Activated T-helper 17 cell treated with anti-CD3 and anti-CD28 coated beads, Interleukin-2, amount 50 U/mL, for 72 hours (primary cell): ENCODE data around the gene RAB6A. TPM values are rescaled to one million over a fixed set of nuclear protein-coding genes. Genes with fewer than 3 reads are reported as not detected.
A peak's percentile ranks its signal among the peaks of the same experiment; 100 is the strongest.
"Not testable (repeated sequence)": the region's sequence is repeated elsewhere in the genome, so short reads cannot be mapped to it uniquely, and the experiment has no call there.

Experiments
- ATAC-seq: fragments of 150-1000 bp; cut with Tn5 transposase; replicated peaks from 2 replicates; pipeline ENCODE4 v1.10.0; 2021; ENCODE audit warnings: mild to moderate bottlenecking, moderate library complexity
- H3K27ac Mint-ChIP-seq: one replicate; pipeline ENCODE4 v1.8.0; 2022; ENCODE audit warnings: mixed read lengths
- H3K27me3 Mint-ChIP-seq: one replicate; pipeline ENCODE4 v1.8.0; 2022; ENCODE audit warnings: mixed read lengths
- H3K36me3 Mint-ChIP-seq: one replicate; pipeline ENCODE4 v1.8.0; 2022; ENCODE audit warnings: low read depth, mild to moderate bottlenecking, mixed read lengths
- H3K4me1 Mint-ChIP-seq: one replicate; pipeline ENCODE4 v1.8.0; 2022; ENCODE audit warnings: mixed read lengths
- H3K4me3 Mint-ChIP-seq: one replicate; pipeline ENCODE4 v1.8.0; 2022; ENCODE audit warnings: mild to moderate bottlenecking, mixed read lengths
- H3K9me3 Mint-ChIP-seq: one replicate; pipeline ENCODE4 v1.8.0; 2022; ENCODE audit warnings: mixed read lengths
- total RNA-seq, 2 donors: library from RNA; stranded (reverse); gene quantifications; one replicate each; pipeline ENCODE4 v1.2.3, GENCODE V29; 2022

RAB6A gene
- total RNA-seq, 2 donors from 2014 or later: 78.6 to 113 TPM

DNA sequence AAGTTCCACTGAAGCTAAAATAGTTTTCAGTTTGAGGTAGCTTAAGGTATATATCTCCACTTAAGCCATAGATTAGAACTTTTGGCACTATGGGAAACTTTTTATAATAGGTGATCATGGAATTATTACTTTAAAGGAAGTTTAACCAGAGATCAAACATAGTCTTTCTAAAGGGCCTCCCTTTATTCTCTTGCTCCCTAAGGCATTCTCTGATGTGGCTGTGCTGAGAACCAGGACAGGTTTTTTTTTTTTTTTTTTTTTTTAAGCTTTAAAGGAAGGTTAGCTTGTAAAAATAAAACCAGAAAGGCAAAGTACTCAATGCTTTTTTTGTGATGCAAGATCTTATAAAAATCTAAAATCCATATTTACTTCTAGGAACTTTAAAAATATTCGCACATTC is 23.9 kb upstream of the RAB6A start:
- H3K9me3 Mint-ChIP-seq: no peaks in the 10 kb centered on the region
- H3K27ac Mint-ChIP-seq: no peak overlapping the region
- H3K36me3 Mint-ChIP-seq: peaks cover 8% of the 10 kb centered on the region
- no peak overlapping the region for H3K4me3 Mint-ChIP-seq
- H3K27me3 Mint-ChIP-seq: no peaks in the 10 kb centered on the region
- no peak for ATAC-seq
- H3K4me1 Mint-ChIP-seq: peaks cover 4% of the 10 kb centered on the region

DNA sequence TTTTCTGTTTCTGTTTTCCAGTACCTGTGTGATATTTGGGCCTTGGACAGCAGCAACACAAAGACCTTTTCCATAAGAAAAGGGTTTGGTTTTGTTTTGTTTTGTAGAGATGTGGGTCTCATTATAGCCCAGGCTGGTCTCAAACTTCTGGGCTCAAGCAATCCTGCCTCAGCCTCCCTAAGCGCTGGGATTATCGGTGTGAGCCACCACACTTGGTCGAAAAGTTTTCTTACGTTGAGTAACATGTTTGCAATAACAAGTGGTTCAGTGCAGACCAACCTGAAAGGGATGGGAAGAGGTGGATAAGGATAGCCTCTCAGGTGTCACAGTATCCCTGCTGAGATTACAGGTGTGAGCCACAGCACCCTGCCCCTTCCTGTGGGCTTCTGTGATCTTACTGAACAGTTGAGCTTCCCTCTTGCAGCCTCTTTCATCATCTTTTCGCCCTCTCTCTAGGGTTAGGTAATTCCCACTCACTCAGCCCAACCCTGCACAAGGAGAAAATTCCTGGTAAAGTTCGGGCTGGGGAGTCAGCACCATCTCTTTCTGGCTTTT is 23.3 kb upstream of the RAB6A start:
- Mint-ChIP-seq H3K9me3 (no peaks in the 10 kb centered on the region), H3K27ac (no peak overlapping the region), H3K27me3 (no peaks in the 10 kb centered on the region), H3K36me3 (peaks cover 8% of the 10 kb centered on the region), H3K4me1 (peaks cover under 1% of the 10 kb centered on the region), H3K4me3 (no peak overlapping the region)
- no peak for ATAC-seq

DNA sequence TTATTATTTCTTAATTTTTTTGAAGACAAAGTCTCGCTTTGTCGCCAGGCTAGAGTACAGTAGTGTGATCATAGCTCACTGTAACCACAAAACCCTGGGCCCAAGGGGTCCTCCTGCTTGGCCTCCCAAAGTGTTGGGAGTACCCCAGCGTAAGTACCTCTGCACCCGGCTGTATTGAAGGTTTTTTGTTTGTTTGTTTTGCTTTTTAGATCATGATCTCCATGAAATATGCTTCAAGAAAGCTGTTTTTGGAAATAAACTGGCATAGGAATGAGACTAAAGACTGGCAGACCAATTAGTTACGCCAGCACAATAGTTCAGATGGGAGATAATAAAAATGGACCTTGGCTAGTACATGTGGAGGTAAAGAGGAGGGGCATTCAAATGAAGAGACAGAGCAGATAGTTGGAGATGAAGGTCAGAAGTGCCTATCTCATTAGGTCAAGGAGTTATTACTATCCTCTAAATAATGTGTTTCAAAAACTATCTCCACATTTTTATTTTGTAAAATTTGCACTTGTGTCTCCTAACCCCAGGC is 22.7 kb upstream of the RAB6A start:
- no peaks in the 10 kb centered on the region for H3K9me3 Mint-ChIP-seq
- no peak overlapping the region for H3K27ac Mint-ChIP-seq
- no peaks in the 10 kb centered on the region for H3K27me3 Mint-ChIP-seq
- ATAC-seq: no peak
- no peaks in the 10 kb centered on the region for H3K4me1 Mint-ChIP-seq
- peaks cover 8% of the 10 kb centered on the region for H3K36me3 Mint-ChIP-seq
- no peak overlapping the region for H3K4me3 Mint-ChIP-seq

DNA sequence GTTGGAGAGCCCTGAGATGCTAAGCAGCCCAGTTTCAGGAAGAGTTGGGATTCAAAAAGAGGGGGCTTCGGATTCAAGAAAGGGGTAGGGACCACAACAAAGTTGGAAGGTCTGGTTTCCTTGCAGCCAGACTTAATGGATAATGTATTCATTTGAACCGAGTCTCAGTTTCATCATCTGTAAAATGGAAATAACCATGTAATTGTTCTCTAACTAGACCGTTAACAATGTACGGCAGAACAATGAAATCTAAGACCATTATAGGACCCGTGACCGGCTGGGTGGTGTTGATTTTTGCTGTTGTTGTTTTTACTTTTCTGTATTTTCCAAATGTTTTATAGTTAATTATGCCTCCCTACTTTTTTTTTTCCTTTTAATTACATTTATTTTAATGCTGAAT is 20.4 kb upstream of the RAB6A start:
- no peak for ATAC-seq
- Mint-ChIP-seq H3K4me3 (no peak overlapping the region), H3K27me3 (no peaks in the 10 kb centered on the region), H3K4me1 (no peaks in the 10 kb centered on the region), H3K36me3 (no peaks in the 10 kb centered on the region), H3K9me3 (no peaks in the 10 kb centered on the region), H3K27ac (no peak overlapping the region)

DNA sequence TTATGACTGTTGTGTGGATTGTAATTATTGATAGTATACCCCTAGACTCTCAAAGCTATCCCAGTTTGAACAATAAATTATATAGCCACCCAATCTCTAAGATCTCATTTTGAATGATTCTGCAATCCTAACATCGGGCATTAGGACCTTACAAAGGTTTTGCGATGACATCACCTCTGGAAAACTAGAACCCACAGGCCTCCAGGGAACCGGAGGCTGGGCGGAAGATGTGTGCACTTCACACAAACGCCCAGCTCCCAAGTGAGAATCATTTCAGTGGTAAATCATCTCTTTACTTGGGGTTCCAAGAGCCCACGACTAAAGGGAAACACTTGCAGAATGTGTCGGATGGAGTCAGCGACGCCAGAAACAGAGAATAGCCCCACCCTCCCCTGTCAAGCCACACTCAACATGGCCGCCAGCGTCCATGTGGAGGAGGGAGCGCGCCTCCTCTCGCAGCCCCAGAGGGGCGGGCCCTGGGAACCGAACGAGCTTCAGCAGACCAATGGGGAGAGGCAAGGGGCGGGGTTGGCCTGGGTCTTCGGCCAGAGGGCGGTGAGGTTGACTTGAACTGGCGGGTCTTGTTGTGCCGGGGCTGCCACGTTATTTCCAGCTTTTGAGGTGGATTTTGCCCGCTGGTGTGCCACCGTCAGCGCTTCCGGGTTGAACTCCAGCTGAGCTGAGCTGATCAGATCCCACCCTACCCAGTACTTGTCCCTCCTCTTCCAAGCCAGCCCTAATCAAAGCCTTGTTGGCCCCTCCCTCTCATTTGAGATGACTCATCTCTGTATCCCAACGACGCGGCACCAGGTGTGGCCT is 18.4 kb upstream of the RAB6A start:
- Mint-ChIP-seq H3K4me1 (no peaks in the 10 kb centered on the region), H3K36me3 (no peaks in the 10 kb centered on the region), H3K27me3 (no peaks in the 10 kb centered on the region), H3K9me3 (no peaks in the 10 kb centered on the region), H3K27ac (peak overlapping the region; percentile 97), H3K4me3 (peak overlapping the region; percentile 97)
- ATAC-seq: peak; percentile 98

DNA sequence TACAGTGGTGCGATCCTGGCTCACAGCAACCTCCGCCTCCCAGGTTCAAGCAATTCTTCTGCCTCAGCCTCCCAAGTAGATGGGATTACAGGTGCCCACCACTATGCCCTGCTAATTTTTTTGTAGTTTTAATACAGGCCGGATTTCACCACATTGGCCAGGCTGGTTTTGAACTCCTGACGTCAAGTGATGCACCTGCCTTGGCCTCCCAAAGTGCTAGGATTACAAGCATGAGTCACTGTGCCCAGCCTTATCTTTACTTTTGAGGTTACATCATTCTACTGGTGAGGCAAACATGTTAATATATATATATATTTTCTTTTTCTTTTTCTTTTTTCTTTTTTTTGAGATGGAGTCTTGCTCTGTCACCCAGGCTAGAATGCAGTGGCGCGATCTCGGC is 9.9 kb upstream of the RAB6A start:
- H3K4me3 Mint-ChIP-seq, H3K9me3 Mint-ChIP-seq, H3K4me1 Mint-ChIP-seq, H3K27ac Mint-ChIP-seq, H3K36me3 Mint-ChIP-seq, ATAC-seq: not testable (repeated sequence)
- H3K27me3 Mint-ChIP-seq: peaks cover 13% of the 10 kb centered on the region

DNA sequence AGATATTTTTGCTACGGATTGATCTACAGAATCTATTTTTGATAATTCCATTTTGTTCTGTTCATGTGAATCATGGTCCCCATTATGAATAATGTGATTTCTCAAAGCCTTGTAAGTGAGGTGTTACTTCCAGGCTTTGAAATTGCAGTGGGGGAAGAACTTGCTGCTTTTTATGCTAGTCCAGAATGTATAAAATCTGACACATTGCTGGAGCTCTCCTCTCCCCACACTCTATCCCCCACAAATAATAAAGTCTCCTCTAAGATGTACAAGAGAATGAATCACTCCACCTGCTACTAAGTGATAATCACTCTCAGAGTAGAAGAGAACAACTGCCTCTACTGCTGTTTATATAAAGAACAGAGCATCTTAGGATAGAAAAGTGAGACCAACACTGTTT is 5.9 kb upstream of the RAB6A start:
- Mint-ChIP-seq H3K4me1 (no peaks in the 10 kb centered on the region), H3K4me3 (no peak overlapping the region), H3K36me3 (no peaks in the 10 kb centered on the region), H3K27me3 (peaks cover 16% of the 10 kb centered on the region), H3K27ac (no peak overlapping the region), H3K9me3 (no peaks in the 10 kb centered on the region)
- no peak for ATAC-seq

DNA sequence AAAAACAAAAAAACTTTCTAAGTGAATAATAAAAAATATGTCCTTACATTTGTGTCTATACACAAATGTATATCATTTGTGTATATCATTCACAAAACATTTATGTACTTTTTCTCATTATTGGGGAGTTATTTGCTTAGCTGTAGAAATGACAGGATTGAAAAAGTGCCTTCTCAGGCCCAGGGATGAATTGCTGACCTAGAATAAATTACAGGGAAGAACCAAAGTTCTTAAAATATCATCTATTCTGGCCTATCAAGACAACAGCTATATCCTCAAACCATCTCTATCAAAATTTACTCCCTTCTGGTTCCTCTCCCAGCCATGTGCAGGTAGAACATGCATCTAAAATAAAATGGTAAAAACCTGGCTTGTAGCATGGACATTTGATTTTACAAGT is 1.9 kb upstream of the RAB6A start:
- Mint-ChIP-seq H3K4me3 (no peak overlapping the region), H3K9me3 (no peaks in the 10 kb centered on the region), H3K4me1 (peaks cover 18% of the 10 kb centered on the region), H3K27ac (no peak overlapping the region), H3K36me3 (peaks cover 23% of the 10 kb centered on the region), H3K27me3 (peaks cover 12% of the 10 kb centered on the region)
- ATAC-seq: no peak

DNA sequence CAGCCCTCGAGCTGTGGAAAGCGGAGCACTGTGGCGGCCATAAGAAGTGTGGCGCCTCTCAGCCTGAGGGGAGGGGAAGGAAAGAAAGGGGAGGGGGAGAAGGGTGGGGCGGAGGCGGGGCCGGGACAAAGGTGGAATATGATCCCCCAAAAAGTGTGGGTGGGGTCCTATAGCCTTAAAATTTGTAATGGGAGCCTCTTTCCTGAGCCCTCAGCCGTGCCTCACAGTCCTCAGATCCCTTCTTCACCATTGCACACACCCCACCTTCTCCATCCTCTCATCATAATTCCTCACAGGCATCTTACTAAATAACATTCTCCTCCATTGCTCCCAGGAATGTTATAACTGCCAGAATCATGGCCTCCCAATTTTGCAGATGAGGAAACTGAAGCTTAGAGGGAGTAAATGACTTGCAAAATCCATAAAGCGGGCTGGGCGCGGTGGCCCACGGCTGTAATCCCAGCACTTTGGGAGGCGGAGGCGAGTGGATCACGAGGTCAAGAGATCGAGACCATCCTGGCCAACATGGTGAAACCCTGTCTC is 600 bp upstream of the RAB6A start:
- Mint-ChIP-seq H3K9me3 (no peaks in the 10 kb centered on the region), H3K27ac (peak overlapping the region; percentile 90), H3K4me1 (peaks cover 18% of the 10 kb centered on the region), H3K27me3 (peaks cover 8% of the 10 kb centered on the region), H3K4me3 (peak overlapping the region; percentile 94), H3K36me3 (peaks cover 29% of the 10 kb centered on the region)
- ATAC-seq: peak; percentile 15

DNA sequence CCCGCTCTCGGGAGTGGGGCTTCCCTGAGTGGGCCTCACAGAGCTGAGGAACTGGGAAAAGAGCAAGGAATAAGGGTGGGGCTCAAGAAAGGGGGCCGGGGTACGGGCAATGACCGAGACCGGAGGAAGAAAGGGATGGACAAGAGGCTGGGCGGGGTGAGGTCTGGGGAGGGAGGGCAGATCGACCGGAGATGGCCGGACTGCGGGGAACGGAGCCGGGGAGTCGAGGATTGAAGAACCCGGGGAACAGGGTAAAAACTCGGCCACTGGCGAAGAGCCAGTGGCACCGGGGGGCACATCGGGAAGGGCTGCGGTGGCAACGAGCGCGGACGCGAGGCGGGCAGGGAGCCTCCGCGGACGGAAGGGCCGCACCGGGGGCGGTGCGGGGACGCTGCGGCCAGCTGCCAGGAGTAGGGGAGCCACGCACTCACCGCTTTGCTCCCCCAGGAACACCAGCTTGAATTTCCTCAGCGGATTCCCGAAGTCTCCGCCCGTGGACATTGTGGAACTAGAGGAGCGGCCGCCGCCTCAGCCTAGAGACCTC is 667 bp downstream of the RAB6A start:
- Mint-ChIP-seq H3K4me1 (peaks cover 22% of the 10 kb centered on the region), H3K27me3 (peaks cover under 1% of the 10 kb centered on the region), H3K4me3 (peak overlapping the region; percentile 94), H3K36me3 (peaks cover 29% of the 10 kb centered on the region), H3K9me3 (no peaks in the 10 kb centered on the region), H3K27ac (peak overlapping the region; percentile 91)
- ATAC-seq: peak; percentile 1

DNA sequence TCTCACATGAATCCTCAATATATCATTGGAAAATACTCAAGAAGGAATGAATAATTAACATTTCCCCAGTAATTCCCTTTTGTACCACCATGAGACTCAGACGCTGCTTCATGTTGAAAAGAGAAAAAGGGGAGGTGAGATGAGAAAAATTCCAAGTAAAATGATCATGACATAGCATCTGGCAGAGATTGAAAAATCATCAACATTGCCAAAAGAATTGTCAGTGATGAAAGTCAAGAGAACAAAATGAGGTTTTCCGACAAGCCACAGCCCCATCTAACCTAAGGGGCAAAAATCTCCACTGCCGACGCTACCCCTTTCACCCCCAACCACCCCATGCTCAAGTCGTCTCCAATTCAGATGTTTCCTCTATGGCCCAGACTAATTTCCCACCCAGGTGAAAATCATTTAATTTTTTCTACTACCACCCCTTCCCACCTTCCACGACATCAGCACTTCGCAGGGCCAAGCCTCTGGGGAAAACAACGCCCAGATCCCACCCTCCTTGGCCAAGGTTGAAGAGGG is 1.2 kb downstream of the RAB6A start:
- peaks cover 29% of the 10 kb centered on the region for H3K36me3 Mint-ChIP-seq
- peak overlapping the region; percentile 94 for H3K4me3 Mint-ChIP-seq
- peaks cover 22% of the 10 kb centered on the region for H3K4me1 Mint-ChIP-seq
- peak overlapping the region; percentile 91 for H3K27ac Mint-ChIP-seq
- no peaks in the 10 kb centered on the region for H3K9me3 Mint-ChIP-seq
- no peaks in the 10 kb centered on the region for H3K27me3 Mint-ChIP-seq
- no peak for ATAC-seq

DNA sequence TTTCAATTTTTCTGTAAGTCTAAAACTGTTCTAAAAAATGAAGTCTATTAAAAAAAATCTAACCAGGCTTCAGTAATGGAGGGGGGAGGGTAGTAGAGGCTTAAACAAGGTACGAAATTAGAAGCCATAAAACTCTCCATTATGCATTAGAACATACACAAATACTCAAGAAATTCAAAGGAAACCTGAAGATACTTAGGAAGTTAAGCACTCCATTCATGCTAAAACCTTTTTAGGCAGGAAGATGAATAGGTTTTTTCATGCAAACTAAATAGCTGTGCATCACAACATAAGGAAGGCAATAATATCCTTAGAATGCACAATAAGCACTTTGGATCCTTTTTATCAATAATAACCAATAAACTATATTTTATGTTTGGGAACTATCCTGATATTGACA is 2.4 kb downstream of the RAB6A start:
- Mint-ChIP-seq H3K36me3 (peaks cover 35% of the 10 kb centered on the region), H3K9me3 (no peaks in the 10 kb centered on the region), H3K4me1 (peaks cover 27% of the 10 kb centered on the region), H3K4me3 (peak overlapping the region; percentile 94), H3K27me3 (no peaks in the 10 kb centered on the region), H3K27ac (no peak overlapping the region)
- ATAC-seq: no peak

DNA sequence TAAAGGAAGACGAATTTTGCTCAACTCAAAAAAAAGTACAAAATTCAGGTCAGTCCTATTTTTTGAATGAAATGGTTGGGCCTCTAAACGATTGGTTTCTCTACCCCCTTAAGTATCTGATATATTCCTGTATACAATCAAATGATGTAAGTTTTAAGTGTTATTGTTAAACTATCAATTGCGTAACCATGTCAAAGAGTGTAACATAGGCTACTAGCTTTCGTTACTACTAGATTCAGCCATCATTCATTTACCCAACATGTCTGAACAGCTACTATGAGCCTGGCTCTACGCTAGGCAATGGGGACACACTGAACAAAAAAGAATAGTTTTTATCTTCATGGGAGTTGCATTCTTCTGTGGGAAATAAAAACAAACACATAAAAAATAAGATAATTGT is 3.3 kb downstream of the RAB6A start:
- H3K9me3 Mint-ChIP-seq: no peaks in the 10 kb centered on the region
- H3K27ac Mint-ChIP-seq: no peak overlapping the region
- H3K4me3 Mint-ChIP-seq: peak overlapping the region; percentile 94
- peaks cover 39% of the 10 kb centered on the region for H3K36me3 Mint-ChIP-seq
- H3K4me1 Mint-ChIP-seq: peaks cover 27% of the 10 kb centered on the region
- ATAC-seq: no peak
- H3K27me3 Mint-ChIP-seq: no peaks in the 10 kb centered on the region

DNA sequence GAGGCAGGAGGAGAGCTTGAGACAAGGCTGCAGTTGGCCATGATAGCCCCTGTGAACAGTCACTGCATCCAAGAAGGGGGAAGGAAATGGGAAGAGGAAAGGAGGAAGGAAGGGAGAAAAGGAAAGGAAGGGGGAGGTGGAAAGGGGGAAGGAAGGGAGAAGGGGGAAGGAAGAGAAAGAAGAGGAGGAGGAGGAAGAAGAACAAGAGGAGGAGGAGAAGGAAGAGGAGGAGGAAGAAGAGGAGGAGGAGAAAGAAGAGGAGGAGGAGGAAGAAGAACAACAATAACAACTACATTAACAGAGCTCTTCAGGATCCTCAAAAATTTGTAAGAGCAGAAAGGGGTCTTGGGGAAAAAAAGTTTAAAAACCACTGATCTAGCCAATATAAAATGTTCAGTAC is 5.2 kb downstream of the RAB6A start:
- Mint-ChIP-seq H3K27ac (no peak overlapping the region), H3K27me3 (no peaks in the 10 kb centered on the region), H3K9me3 (no peaks in the 10 kb centered on the region), H3K4me1 (peaks cover 38% of the 10 kb centered on the region), H3K4me3 (no peak overlapping the region), H3K36me3 (peaks cover 52% of the 10 kb centered on the region)
- ATAC-seq: no peak
